GM19455 (cell line): ENCODE data around the gene BCAR3.

Experiments used
- ATAC-seq: cut with Tn5 transposase; IDR thresholded peaks from one replicate; pipeline ENCODE4 v1.9.1; 2021; ENCODE audit not compliant: unreplicated experiment

The BCAR3 gene

DNA sequence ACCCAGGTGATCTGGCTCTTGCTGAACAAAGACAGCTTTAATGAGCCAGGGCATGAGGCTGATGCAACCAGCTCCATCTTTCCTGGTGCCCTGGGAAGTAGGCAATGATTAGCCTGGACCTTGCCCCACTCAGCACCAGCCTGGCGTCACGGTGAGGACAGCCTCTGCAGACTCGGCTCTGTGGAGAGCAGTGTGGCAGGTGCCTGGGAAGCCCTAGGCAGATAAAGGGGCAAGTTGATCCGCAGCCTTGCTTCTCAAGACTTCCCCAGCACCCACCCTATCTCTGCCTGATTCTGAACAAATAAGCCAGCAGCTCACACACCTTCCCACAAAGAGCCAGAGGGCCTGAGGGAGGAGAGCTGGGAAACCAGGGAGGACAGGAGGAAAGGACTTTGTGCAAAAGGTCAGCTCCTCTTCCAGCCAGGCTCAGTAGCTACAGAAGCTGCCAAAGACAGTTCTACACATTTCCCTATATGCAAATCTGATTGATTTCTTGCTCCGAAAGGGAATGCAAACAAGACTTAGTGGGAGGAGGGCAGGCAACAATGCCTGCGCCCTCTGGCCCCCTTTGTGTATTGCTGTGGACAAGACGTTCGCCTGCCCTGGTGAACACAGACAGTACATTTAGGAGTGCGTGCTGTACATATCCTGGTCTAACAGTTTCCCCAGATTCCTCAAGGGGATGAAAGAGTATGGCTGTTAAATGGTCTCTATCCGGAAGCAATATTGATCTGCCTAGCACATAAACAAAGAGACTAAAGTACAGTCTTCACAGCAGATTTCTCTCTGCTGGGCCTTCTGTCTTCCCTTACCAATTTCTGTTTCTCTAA is 63.8 kb downstream of the BCAR3 start:
- ATAC-seq = no peak

DNA sequence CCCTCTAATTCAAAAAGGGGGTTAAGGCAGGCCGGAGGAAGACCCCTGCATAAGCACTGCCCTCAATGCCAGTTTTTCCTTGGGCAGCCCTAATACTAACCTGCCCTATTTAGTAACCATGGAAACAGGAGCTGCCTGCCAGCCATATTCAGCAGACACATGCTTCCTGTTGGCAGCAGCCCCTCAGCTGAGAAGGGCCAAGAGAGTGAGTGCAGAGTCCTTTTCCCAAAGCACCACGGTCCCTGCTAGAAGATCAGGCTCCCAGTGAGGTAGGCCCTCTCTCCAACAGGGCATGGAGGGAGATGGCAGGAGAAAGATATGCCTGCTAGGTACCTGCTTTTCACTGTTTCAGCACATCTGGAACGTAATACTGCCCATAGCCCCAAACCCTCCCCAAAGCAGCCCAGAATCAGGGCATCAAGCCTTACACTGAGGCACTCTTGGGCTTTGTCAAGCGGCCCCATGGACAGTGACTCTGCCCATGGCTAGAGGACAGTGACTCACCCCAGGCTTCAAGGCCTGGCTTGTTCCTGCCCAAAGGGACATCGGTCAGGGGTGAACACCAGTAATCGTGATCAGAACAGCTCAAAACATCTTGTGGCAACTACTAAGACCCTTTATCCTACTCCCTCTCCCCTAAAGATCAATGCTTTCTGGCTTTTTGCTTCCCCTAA is 64.5 kb downstream of the BCAR3 start:
- no peak for ATAC-seq

DNA sequence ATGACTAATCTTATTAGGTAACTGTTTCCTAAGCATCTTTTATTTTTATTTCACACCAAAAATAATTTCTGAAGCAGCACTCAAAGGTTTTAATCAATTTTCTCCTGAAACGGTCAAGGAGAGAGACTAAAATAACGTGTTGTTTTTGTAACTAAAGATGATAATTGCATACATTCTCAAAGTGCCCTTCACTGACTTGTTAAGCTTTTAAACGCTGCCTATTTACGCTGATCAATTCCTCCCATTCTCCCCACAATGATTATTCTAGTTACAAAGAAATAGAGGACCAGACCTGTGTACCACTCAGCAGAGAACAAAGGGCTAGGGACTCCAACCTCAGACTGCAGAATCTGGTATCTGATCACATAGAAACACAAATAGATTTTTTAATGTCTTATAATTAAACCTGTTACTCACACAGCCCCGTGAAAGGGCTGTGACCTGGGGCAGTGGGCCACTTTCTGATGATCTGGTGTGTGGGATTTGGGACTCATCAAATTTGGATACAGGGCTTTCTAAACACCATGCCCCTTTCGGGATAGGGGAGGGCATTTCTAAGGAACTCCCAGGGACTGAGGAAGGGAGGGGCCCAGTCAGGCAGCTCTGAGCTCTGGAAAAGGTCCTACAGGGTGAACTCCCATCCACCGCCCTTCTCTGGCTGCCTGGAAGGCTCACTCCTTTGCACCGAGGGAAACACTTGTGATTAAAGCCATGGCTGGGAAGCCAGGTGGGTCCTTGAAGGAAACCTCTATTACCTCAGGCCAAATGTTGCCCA is 65.2 kb downstream of the BCAR3 start:
- ATAC-seq = no peak

- ATAC-seq = peak; percentile 78
Observed at GRCh38 chr1:93615582-93616150, 66.0 kb downstream of the BCAR3 start.

GRCh38 chr1:93614986-93615581 is 66.6 kb downstream of the BCAR3 start:
- peak; percentile 51 for ATAC-seq

- no peak for ATAC-seq
Observed at GRCh38 chr1:93614541-93614940, 67.1 kb downstream of the BCAR3 start.

DNA sequence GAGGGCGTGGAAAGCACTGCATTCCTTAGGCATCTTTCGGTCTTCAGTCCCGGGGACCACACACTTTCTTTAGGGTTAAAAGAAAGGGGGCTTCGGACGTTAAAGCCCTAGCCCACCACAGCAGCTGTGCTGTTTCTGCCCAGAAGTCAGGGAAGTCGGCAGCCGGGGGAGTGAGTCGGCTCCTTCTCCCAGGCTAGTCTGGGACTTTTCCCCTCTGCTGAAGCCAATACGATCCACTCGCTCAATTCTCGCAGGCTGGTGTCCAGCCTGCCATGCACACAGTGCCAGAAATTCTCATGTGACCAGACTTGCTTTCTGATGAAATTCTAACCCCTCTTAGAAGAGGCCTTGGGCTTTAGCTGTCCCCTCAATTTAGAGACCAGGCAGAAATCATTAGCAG is 67.7 kb downstream of the BCAR3 start:
- ATAC-seq = no peak

DNA sequence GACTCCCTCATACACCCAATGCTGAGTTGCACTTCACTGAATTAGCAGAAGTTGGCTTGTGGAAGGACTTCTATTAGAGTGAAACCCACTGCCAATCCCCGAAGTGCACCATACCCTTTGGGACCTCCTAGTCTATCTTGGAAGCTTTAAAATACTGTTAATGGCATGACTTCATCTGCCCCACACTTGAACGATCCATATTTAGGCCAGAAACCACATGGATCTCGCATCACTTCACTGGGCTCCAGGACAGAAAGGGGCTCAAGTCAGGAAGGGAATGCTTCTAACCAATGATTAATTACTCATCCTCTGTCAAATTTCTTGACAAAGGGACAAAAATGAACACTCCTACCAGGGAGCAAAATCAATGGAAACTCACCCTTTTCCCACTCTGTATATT is 69.1 kb downstream of the BCAR3 start:
- no peak for ATAC-seq

DNA sequence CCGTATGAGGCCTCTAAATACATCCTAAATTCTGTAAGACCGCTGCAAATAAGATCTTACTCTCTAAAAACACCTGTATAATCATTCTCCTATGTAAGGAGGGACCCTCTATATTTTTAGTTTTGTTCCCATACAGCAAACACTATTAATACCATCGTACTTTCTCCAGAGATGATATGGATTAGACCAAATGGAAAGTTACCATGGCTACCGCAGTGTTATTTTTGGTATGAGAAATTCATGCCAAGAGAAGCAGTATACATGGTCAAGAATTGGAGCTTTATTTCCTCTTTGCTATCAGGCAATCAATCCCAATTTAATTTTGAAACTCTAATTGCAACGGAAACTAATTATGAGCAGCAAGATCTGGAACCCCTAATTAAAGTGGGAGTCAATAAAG is 70.0 kb downstream of the BCAR3 start:
- ATAC-seq = no peak

DNA sequence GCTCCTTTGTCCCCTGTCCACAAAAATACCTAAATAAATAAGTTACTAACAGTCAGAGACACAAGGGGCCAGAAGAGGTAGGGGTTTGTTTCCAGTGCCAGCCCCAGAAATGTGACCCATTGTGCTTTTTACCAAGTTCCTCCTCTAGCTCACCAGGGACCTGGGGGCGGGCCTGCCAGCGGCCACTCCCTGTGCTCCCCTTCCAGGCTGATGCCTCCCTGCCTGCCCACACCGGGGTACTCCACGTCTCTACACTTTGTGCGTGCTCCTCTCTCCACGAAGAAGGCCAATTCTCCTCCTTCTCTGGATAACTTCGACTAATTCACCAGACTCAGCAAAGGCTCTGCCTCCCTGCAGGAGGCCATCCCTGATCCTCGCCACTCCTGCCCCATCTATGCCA is 72.1 kb downstream of the BCAR3 start:
- ATAC-seq = no peak

DNA sequence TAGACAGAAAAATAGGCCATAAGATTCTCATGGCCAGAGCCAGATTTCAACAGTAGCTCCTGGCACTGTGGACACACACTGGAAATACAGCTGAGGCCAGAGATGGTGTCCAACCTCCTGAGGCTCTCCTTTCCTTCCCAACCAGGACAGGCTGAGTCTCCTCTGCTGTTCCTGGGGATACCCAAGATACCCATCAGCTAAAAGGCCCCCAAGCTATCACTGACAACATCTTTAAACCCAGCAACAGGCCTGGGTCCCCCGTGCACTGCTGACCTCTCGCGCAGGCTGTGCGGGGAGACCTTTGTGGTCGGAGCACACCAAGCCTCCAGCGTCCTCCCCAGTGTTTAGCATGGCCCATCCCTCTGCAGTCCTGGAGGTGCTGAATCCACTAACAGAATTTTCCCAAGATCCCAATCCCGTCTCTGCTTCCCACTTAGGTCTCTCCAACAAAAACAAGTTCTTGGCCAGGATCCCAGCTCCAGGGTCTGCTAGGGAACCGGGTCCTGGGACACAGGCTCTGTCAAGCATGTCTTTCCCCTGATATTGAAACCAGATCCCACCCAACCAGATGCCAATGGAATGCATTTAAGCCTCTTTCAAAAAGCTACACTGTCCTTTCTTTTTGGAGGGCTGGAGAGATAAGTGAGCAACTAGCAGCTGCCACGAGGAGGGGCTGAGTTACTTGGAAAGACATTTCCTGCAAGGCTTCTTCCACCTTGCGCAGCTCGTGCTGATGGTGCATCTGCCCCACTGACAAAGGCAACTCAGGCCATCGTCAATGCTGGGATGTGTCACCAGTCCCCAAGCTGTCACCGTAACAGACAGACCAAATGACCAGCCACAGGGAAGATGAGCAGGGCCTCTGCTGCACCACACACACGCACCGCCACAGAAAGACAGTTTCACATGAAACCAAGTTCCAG is 73.2 kb downstream of the BCAR3 start:
- peak; percentile 34 for ATAC-seq

GRCh38 chr1:93607814-93608186 is 73.8 kb downstream of the BCAR3 start:
- peak; percentile 94 for ATAC-seq

- no peak for ATAC-seq
Observed at GRCh38 chr1:93605812-93606512, 75.7 kb downstream of the BCAR3 start.

DNA sequence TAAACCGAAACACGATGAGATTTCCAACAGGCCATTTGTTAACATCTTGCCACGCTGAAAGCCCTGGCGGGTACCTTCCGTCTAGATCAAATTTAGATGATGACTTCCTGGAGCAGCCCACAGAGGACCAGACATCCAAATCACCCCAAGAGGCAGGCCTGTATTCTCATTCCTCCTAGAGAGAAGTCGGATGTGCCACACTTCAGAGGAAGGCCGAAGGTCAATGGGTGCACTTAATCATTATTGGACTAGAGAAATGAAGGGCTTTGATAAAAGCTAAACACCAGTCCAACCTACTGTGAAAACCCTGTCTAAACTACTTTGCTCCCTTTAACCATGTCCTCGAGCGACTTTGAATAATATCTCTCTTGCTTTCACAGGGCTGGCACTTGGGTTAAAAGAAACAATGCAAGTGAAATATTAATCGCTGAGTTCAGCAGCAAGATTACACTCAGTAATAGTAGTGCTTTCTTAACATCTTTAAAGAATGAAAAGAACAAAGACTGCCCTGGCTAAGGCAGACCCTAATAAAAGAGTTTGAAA is 76.5 kb downstream of the BCAR3 start:
- ATAC-seq = no peak

GRCh38 chr1:93604411-93604810 is 77.2 kb downstream of the BCAR3 start:
- no peak for ATAC-seq

- no peak for ATAC-seq
Observed at GRCh38 chr1:93603601-93604000, 78.0 kb downstream of the BCAR3 start.

DNA sequence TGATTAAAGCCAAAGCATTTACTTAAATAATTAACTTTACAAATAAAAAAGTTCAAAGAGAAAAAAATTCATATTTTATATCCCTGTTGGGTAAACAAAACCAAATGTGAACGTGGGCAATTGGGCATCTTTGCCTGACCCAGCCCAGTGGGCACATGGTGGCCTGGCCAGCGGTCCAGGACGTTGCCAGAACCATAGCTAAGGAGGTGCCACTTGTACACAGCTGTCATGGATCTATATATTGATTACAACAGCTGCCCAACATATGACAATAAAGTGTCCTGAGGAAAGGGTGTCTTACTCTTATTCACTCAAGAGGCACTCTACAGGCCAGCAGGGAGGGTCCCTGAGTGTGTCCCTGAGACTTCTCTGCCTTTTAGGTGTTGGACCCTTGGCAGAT is 78.5 kb downstream of the BCAR3 start:
- ATAC-seq = no peak

DNA sequence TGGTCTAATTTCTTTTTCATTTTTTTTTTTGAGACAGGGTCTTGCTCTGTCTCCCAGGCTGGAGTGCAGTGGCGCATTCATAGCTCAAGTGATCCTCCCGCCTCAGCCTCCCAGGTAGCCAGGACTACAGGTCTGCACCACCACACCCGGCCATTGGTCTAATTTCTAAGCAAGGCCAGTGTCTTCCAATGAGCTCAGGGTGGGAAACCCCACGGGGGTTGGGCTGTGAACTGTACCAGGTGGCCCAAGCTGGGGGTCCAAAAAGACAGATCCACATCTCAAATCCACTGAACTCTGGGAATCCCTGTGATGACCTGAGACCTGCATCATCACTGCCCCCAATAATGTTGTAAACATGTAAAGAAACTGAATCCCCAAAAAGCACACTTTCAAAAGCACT is 79.5 kb downstream of the BCAR3 start:
- no peak for ATAC-seq

DNA sequence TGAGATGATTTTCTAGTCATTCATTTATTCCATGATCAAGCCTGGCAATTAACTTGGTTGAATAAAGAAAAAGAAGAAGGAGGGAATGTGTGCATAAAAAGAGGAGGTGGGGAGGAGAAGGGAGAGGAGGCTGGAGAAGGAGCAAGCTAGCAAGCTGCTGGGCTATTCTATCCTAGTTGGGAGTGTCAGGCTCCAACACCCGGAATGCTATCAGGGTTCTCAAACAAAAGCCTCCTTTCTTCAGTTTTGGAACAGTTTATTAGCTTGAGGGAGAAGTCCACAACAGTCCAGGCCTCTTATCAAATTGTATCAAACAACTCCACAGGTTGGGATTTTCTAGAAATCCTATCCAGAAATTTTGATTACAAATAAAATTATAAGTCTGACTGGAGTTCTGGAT is 80.0 kb downstream of the BCAR3 start:
- no peak for ATAC-seq
